Stimulated activated CD8-positive, alpha-beta memory T cell treated with anti-CD3 and anti-CD28 coated beads, Interleukin-12 subunit alpha, Interleukin-12 subunit beta, amount 100 ng/mL, for 24 hours (primary cell): ENCODE measurements around the gene PCSK4.
A peak's percentile ranks its signal among the peaks of the same experiment; 100 is the strongest.
"Not testable (repeated sequence)": the region's sequence is repeated elsewhere in the genome, so short reads cannot be mapped to it uniquely, and the experiment has no call there.

Experiments
- DNase-seq: peaks from one replicate; pipeline ENCODE4 v3.0.0-alpha.2; 2020; ENCODE audit errors: extremely low read depth

PCSK4 gene

GRCh38 chr19:1522061-1522460 is 31.9 kb upstream of the PCSK4 start:
- no peak for DNase-seq

- no peak for DNase-seq
These were observed 31.5 kb upstream of the PCSK4 start for GRCh38 chr19:1521636-1522035.

DNA sequence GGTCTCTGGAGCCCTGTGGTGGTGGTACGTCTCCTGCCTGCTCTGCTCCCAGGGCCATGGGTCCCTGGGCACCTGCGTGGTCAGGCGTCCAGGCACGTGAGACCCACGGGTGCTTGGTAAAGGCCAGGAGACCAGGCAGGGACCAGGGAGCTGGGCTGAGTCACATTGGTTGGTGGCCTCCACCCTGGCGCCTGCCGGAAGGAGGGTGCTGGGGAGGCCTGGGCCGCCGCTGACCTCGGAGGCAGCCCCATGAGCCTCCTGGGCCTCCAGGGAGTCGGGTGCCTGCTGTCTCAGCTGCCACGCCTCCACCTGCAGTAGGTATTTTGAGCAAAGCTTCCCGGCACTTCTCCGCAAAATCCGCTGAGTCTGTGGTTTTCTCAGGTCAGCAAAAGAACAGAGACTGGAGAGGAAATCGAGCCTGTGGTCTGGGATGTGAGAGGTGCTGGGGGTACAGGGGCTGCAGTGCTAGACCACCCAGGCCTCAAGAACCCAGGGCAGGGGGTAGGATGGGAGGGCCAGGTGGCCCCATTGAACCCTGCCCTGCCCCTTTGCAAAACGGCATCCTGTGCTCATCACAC is 30.1 kb upstream of the PCSK4 start:
- DNase-seq: no peak

DNA sequence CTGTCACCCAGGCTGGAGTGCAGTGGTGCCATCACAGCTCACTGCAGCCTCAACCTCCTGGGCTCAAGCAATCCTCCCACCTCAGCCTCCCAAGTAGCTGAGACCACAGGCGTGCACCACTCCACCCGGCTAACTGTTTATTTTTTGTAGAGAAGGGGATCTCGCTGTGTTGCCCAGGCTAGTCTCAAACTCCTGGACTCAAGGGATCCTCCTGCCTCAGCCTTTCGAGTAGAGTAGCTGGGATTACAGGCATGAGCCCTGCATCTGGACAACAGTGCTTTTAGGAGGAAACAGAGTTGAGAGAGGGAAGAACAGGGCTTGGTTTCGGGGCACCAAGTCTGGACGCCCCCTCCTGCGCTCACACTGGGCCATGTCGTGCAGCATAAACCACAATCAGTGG is 29.7 kb upstream of the PCSK4 start:
- not testable (repeated sequence) for DNase-seq

GRCh38 chr19:1518471-1518870 is 28.3 kb upstream of the PCSK4 start:
- no peak for DNase-seq

DNA sequence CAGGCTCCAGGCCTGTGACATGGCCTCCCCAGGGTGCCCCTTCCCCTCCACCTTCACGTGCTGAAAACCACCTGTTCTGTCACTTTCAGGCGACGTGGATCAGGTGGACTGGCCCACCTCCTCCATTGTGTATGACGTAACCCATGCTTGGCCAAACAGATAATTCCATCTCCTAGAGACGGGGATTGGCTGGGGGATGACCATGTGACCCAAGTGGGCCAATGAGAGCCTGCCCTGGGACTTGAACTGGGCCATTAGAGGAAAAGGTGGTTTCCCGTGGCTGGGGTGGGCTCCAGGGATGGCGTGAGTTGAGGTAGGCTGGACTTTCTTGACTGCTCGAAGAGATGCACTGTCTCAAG is 26.2 kb upstream of the PCSK4 start:
- no peak for DNase-seq

DNA sequence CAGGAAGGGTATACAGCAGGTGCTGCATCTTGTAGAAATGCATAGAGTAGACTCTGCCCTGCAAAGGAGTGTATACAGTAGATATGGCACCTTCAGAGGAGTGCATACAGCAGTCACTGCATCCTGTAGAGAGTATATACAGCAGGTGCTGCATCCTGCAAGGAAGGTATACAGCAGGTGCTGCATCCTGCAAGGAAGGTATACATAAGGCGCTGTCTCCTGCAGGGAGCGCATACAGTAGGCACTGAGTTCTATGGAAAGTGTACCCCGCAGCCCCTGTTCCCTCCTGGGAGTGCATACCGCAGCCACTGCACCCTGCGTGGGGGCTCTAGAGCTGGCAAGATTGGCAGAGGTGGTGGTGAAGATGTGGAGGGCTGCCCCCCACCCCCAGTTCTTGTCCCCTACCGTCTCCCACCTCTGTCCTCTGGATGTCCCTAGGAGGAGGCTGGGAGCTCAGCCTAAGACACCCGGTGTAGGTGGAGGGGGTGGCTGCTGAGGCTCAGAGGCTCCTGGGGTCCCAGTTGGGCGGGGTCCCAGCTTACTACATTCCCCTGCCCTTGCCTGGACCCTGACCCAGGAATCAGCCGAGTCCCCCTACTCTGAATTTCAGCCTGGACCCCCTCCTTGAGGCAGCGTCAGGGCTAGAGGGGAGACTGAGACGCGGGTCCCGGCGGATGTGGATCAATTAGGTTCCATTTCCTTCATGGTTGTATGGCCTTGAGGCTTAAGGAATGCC is 25.0 kb upstream of the PCSK4 start:
- DNase-seq: no peak

GRCh38 chr19:1514295-1514661 is 24.1 kb upstream of the PCSK4 start:
- DNase-seq: no peak

DNA sequence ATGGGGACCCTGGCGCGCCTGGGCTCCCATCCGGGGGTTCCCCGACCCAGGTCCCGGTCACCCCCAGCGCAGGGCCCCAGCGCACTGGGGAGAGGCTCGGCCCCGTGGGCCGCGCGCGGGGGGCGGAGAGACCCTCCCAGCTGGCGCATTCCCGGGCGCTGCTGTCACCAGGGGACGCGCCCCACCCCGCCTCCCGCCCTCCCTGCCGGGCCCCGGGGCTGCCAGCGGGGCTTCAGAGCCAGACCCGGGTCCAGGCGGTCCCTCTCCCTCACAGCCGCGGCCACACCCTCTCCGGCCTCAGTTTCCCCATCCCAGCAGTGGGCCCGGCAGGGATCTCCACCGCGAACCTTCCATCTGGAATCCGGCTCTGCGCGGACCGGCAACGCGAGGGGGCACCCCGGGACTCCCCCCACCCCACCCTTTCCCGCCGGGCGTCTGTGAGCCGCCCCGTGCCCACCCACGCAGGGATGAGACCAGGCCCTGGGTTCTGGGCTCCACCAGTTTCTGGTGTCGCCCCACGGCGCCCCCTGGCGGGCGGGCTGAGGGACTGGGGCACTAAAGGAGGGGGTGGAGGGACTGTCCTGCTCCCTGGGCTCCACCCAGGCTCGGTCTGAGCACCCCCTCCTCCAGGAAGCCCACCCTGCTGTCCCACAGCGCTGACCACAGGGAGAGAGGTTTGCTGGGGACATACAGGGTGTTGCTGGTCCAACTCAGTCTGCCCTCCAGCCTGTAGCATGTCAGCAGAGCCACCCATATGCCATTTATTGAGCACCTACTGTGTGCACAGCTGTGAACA is 23.5 kb upstream of the PCSK4 start:
- peak; percentile 41 for DNase-seq

GRCh38 chr19:1512671-1513498 is 22.7 kb upstream of the PCSK4 start, which contains the start of gene ADAMTSL5:
Gene ADAMTSL5, minus strand, starts transcription at chr19:1513019. Its CDS starts 2,076 bp downstream, at chr19:1510943.
- no peak for DNase-seq

- no peak for DNase-seq
These were observed 21.5 kb upstream of the PCSK4 start for GRCh38 chr19:1511318-1512317.

GRCh38 chr19:1510807-1511206 is 20.7 kb upstream of the PCSK4 start:
- DNase-seq: no peak

DNA sequence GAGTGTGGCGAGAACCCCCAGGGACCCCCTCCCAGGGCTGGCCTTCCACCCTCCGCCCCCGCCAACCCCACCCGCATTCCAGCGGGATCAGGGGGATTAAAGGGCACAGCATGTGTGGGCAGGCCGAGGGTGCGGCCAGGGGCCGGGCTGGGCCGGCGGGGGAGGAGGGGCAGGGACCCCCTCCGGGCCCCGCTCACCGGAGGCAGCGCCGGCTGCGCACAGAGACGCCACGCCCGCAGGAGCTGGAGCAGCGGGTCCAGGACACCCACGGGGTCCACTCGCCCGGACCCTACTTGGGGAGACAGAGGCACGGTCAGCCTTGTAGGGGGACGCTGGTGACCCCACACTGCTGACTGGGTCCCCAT is 20.3 kb upstream of the PCSK4 start:
- DNase-seq: no peak

- no peak for DNase-seq
These were observed 19.7 kb upstream of the PCSK4 start for GRCh38 chr19:1509602-1510441.

DNA sequence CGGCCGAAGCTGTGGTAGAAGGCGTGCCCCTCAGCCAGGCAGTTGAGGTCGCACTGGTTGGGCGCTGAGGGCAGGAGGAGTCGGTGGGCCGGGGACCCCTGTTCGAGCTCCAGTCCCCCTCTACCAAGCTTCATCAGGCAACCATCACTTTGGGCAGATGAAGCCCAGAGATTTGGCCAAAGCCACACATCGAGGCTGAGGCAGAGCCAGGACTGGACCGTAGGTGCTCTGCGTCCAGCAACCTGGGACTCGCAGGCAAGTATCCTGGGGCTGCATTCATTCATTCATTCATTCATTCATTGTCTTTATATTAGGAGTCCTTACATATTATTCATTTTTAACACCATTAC is 18.3 kb upstream of the PCSK4 start:
- no peak for DNase-seq

- DNase-seq: peak; percentile 72
These were observed 17.8 kb upstream of the PCSK4 start for GRCh38 chr19:1507763-1508506.

DNA sequence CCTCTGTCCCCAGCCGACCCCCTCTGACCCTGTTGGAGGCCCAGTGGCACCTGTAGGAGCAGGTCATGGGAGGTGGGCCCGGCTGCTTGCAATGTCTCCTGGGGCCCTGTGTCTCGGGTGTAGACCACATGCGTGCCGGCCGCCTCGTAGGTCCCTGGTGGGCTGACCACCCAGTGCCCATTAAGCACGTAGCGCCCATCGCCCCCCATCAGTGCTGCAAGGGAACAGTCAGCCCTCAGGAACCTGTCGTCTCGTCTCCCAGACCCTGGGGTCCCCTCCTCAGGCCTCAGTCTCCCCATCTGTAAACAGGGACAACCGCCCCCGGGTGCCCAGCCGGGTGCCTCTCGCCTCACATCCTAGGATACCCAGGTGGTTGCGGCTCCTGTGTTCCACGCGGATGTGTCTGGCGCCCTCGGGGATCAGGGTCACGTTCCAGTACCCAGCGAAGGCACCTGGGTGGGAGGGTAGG is 17.1 kb upstream of the PCSK4 start:
- DNase-seq: no peak

- DNase-seq: no peak
These were observed 16.1 kb upstream of the PCSK4 start for GRCh38 chr19:1505991-1506881.
